MM.1S (cell line): ENCODE data around the gene ARID4B.

Experiments
- DNase-seq: peaks from one replicate; pipeline ENCODE4 v3.0.0-alpha.2; 2015
- H2AFZ ChIP-seq: fragments of 300-600 bp; sonication (generic); 2 replicates; pipeline ENCODE4 v1.6.0; 2016; ENCODE audit warnings: antibody characterized with exemption, low read length
- H3F3A ChIP-seq: fragments of 300-600 bp; sonication (generic); 2 replicates; pipeline ENCODE4 v1.6.1; 2016; ENCODE audit warnings: mild to moderate bottlenecking, antibody characterized with exemption, low read length, moderate library complexity, mixed read lengths; ENCODE audit not compliant: insufficient read depth
- H3K27ac ChIP-seq: fragments of 300-600 bp; sonication (generic); 2 replicates; pipeline ENCODE4 v1.5.1; 2016; ENCODE audit warnings: mild to moderate bottlenecking, low read length
- H3K27me3 ChIP-seq: fragments of 300-600 bp; sonication (generic); replicated peaks from 2 replicates; pipeline ENCODE4 v1.6.0; 2016; ENCODE audit warnings: low read length; ENCODE audit not compliant: insufficient read depth
- H3K36me3 ChIP-seq: fragments of 300-600 bp; sonication (generic); replicated peaks from 2 replicates; pipeline ENCODE4 v1.6.1; 2016; ENCODE audit warnings: mild to moderate bottlenecking, low read length, mixed read lengths; ENCODE audit not compliant: insufficient read depth
- H3K4me1 ChIP-seq: fragments of 300-600 bp; sonication (generic); 2 replicates; pipeline ENCODE4 v1.6.1; 2016; ENCODE audit warnings: low read length, mixed read lengths
- H3K4me2 ChIP-seq: fragments of 300-600 bp; sonication (generic); 2 replicates; pipeline ENCODE4 v1.6.0; 2016; ENCODE audit warnings: low read depth, low read length
- H3K4me3 ChIP-seq: fragments of 300-600 bp; sonication (generic); 2 replicates; pipeline ENCODE4 v1.5.1; 2016; ENCODE audit warnings: low read length, mixed read lengths
- H3K79me2 ChIP-seq: fragments of 300-600 bp; sonication (generic); 2 replicates; pipeline ENCODE4 v1.6.1; 2016; ENCODE audit warnings: mixed run types, low read length, mixed read lengths
- H3K9ac ChIP-seq: fragments of 300-600 bp; sonication (generic); 2 replicates; pipeline ENCODE4 v1.6.1; 2016; ENCODE audit warnings: low read length, mixed read lengths
- H3K9me2 ChIP-seq: fragments of 300-600 bp; sonication (generic); replicated peaks from 2 replicates; pipeline ENCODE4 v1.6.1; 2016; ENCODE audit warnings: mild to moderate bottlenecking, low read length, mixed read lengths; ENCODE audit not compliant: insufficient read depth
- H3K9me3 ChIP-seq: fragments of 300-600 bp; sonication (generic); replicated peaks from 2 replicates; pipeline ENCODE4 v1.6.1; 2016; ENCODE audit warnings: mild to moderate bottlenecking, low read length, mixed read lengths; ENCODE audit not compliant: insufficient read depth
- H4K20me1 ChIP-seq: fragments of 300-600 bp; sonication (generic); 2 replicates; pipeline ENCODE4 v1.6.1; 2016; ENCODE audit warnings: mild to moderate bottlenecking, low read length, moderate library complexity, mixed read lengths; ENCODE audit not compliant: insufficient read depth
- EZH2 ChIP-seq: fragments of 300-600 bp; sonication (generic); optimal IDR thresholded peaks from 2 replicates; pipeline ENCODE3; 2017; ENCODE audit warnings: low read depth, mild to moderate bottlenecking, antibody characterized with exemption, low read length, mixed read lengths
- EZH2phosphoT487 ChIP-seq: fragments of 300-600 bp; sonication (generic); IDR thresholded peaks from 2 replicates; pipeline ENCODE4 v1.6.1; 2018; ENCODE audit warnings: antibody characterized with exemption, low read length
- TF ChIP-seq, protein P1 (sequence below): fragments of 300-600 bp; sonication (generic); IDR thresholded peaks from 2 replicates; pipeline ENCODE4 v1.5.1; 2016; ENCODE audit warnings: antibody characterized with exemption, low read length, mixed read lengths

ARID4B gene

GRCh38 chr1:235124665-235125064, 203.3 kb downstream of the ARID4B start:
- Histone ChIP-seq H3K4me2 (no peak overlapping the region), H3K4me3 (no peak overlapping the region), H3F3A (peaks cover 5% of the 10 kb centered on the region), H3K9ac (no peak overlapping the region), H4K20me1 (peaks cover 29% of the 10 kb centered on the region), H3K79me2 (peaks cover 90% of the 10 kb centered on the region), H2AFZ (no peak overlapping the region), H3K4me1 (peaks cover 5% of the 10 kb centered on the region; the same call in 1 of the 2 replicates), H3K9me2 (no peaks in the 10 kb centered on the region), H3K9me3 (no peaks in the 10 kb centered on the region), H3K27ac (no peak overlapping the region), H3K36me3 (peaks cover 15% of the 10 kb centered on the region), H3K27me3 (no peaks in the 10 kb centered on the region)
- DNase-seq = no peak
- TF ChIP-seq, protein P1, sequence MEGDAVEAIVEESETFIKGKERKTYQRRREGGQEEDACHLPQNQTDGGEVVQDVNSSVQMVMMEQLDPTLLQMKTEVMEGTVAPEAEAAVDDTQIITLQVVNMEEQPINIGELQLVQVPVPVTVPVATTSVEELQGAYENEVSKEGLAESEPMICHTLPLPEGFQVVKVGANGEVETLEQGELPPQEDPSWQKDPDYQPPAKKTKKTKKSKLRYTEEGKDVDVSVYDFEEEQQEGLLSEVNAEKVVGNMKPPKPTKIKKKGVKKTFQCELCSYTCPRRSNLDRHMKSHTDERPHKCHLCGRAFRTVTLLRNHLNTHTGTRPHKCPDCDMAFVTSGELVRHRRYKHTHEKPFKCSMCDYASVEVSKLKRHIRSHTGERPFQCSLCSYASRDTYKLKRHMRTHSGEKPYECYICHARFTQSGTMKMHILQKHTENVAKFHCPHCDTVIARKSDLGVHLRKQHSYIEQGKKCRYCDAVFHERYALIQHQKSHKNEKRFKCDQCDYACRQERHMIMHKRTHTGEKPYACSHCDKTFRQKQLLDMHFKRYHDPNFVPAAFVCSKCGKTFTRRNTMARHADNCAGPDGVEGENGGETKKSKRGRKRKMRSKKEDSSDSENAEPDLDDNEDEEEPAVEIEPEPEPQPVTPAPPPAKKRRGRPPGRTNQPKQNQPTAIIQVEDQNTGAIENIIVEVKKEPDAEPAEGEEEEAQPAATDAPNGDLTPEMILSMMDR = no peak
- TF ChIP-seq EZH2 (no peak), EZH2phosphoT487 (no peak)

- peaks cover 20% of the 10 kb centered on the region for H3K36me3 ChIP-seq
Measured at GRCh38 chr1:235124111-235124510, 203.9 kb downstream of the ARID4B start.

DNA sequence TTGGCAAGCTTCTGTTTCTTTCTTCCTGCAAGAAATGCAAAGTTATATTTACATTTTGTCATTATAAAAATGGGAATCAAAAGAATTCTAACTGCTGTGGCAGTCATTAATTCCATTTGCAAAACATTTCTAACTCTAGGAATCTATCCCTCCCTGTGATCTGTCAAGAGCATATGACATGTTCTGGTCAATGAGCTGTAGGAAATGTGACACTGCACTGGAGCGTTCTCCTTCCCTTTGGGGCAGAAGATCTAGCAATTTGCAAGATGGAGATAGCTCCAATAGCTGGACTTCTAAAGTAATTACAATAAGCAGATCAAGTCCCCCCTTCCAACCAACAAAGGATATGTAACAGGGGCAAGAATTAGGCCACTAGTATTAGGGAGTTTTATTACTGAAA, 205.6 kb downstream of the ARID4B start:
- no peaks in the 10 kb centered on the region for H3K9me2 ChIP-seq
- H3K27me3 ChIP-seq = no peaks in the 10 kb centered on the region
- peaks cover 29% of the 10 kb centered on the region for H4K20me1 ChIP-seq
- H3K9me3 ChIP-seq = no peaks in the 10 kb centered on the region
- TF ChIP-seq EZH2phosphoT487 = no peak
- TF ChIP-seq, protein P1 = no peak
- TF ChIP-seq EZH2 = no peak
- no peaks in the 10 kb centered on the region; the same call in 1 of the 2 replicates for H3F3A ChIP-seq
- H2AFZ ChIP-seq = no peak overlapping the region
- H3K4me2 ChIP-seq = no peak overlapping the region
- H3K27ac ChIP-seq = no peak overlapping the region
- DNase-seq = no peak
- no peak overlapping the region for H3K4me3 ChIP-seq
- H3K79me2 ChIP-seq = peaks cover 100% of the 10 kb centered on the region
- peaks cover 5% of the 10 kb centered on the region; the same call in 1 of the 2 replicates for H3K4me1 ChIP-seq
- H3K36me3 ChIP-seq = peaks cover 20% of the 10 kb centered on the region
- no peak overlapping the region for H3K9ac ChIP-seq

More at GRCh38 chr1:235124111-235124510, 203.9 kb downstream of the ARID4B start:
- H3K27ac ChIP-seq = no peak overlapping the region
- no peaks in the 10 kb centered on the region for H3K27me3 ChIP-seq
- H3K4me3 ChIP-seq = no peak overlapping the region
- H3K4me1 ChIP-seq = peaks cover 5% of the 10 kb centered on the region; the same call in 1 of the 2 replicates
- H3K4me2 ChIP-seq = no peak overlapping the region
- H2AFZ ChIP-seq = no peak overlapping the region
- H3F3A ChIP-seq = peaks cover 3% of the 10 kb centered on the region
- no peaks in the 10 kb centered on the region for H3K9me2 ChIP-seq
- peaks cover 29% of the 10 kb centered on the region for H4K20me1 ChIP-seq
- no peak for DNase-seq
- H3K79me2 ChIP-seq = peaks cover 95% of the 10 kb centered on the region
- TF ChIP-seq EZH2 (no peak), EZH2phosphoT487 (no peak)
- TF ChIP-seq, protein P1 = no peak
- no peaks in the 10 kb centered on the region for H3K9me3 ChIP-seq
- no peak overlapping the region for H3K9ac ChIP-seq
